Caco-2 (cell line): ENCODE results near the gene ANK3. TPM values are rescaled to one million over a fixed set of nuclear protein-coding genes. Genes with fewer than 3 reads are reported as not detected.

Experiments used
- BruUV-seq: library from RNA; stranded (reverse); fragments of 400-500 nt; replicated peaks from 2 replicates; lab custom pipeline; 2021; lab: Mats Ljungman, UMichigan
- CTCF ChIA-PET: fragments of 300-600 bp; sonication (Branson Sonifier 250); formaldehyde crosslinking; loops from one replicate; lab custom pipeline; 2022; ENCODE audit warnings: antibody characterized with exemption; lab: Charles Lee
- POLR2A ChIA-PET: fragments of 300-600 bp; sonication (Branson Sonifier 250); formaldehyde crosslinking; loops from one replicate; lab custom pipeline; 2022; ENCODE audit warnings: antibody characterized with exemption; lab: Charles Lee
- DNase-seq, 2 experiments: peaks; one replicate each; pipeline versions ENCODE4 v3.0.0 to v3.0.0-alpha.2; 2020 to 2022
- H3K27me3 ChIP-seq: replicated peaks from 2 replicates; pipeline ENCODE4 v1.6.0; 2011; ENCODE audit warnings: low read length; ENCODE audit not compliant: control insufficient read depth, insufficient read depth
- H3K36me3 ChIP-seq: 2 replicates; pipeline ENCODE4 v1.5.1; 2011; ENCODE audit warnings: low read length; ENCODE audit not compliant: control insufficient read depth, insufficient read depth
- H3K4me1 ChIP-seq: fragments of 250-450 bp; sonication (Bioruptor Pico); 2 replicates; pipeline ENCODE4 v1.5.1; 2020; ENCODE audit warnings: mild to moderate bottlenecking
- H3K4me3 ChIP-seq: 2 replicates; pipeline ENCODE4 v1.5.1; 2011; ENCODE audit warnings: low read depth, mild to moderate bottlenecking, control low read depth, low read length
- H3K9me3 ChIP-seq: fragments of 250-450 bp; sonication (Bioruptor Pico); 2 replicates; pipeline ENCODE4 v1.5.1; 2020; ENCODE audit warnings: mild to moderate bottlenecking, moderate library complexity
- H3K27ac Mint-ChIP-seq: one replicate; pipeline ENCODE4 v1.8.0; 2022; ENCODE audit warnings: mixed read lengths; ENCODE audit not compliant: unreplicated experiment
- H3K27me3 Mint-ChIP-seq: one replicate; pipeline ENCODE4 v1.8.0; 2022; ENCODE audit warnings: mixed read lengths; ENCODE audit not compliant: insufficient read depth, unreplicated experiment
- H3K36me3 Mint-ChIP-seq: one replicate; pipeline ENCODE4 v1.8.0; 2022; ENCODE audit warnings: mild to moderate bottlenecking, mixed read lengths; ENCODE audit not compliant: insufficient read depth, unreplicated experiment
- H3K4me1 Mint-ChIP-seq: one replicate; pipeline ENCODE4 v1.8.0; 2022; ENCODE audit warnings: low read depth, mixed read lengths; ENCODE audit not compliant: unreplicated experiment
- H3K4me3 Mint-ChIP-seq: one replicate; pipeline ENCODE4 v1.8.0; 2022; ENCODE audit warnings: mild to moderate bottlenecking, moderate library complexity, mixed read lengths; ENCODE audit not compliant: unreplicated experiment
- H3K9me3 Mint-ChIP-seq: one replicate; pipeline ENCODE4 v1.8.0; 2022; ENCODE audit warnings: mixed read lengths; ENCODE audit not compliant: unreplicated experiment
- CTCF ChIP-seq, 2 experiments: fragments of 200-600 bp in 1 of 2; IDR thresholded peaks; 1 replicate in 1 of 2; 2 replicates in 1 of 2; pipeline versions ENCODE4 v1.5.1 to v1.8.0; 2011 to 2022; ENCODE audit warnings: antibody characterized with exemption in 1 of 2, control low read depth in 1 of 2, inconsistent platforms in 1 of 2, low read depth in 1 of 2, low read length in 1 of 2, mild to moderate bottlenecking in 1 of 2, moderate library complexity in 1 of 2; ENCODE audit not compliant: insufficient read depth in 1 of 2, severe bottlenecking in 1 of 2, unreplicated experiment in 1 of 2
- intact Hi-C: fragments of 100-400 bp; cut with micrococcal nuclease; formaldehyde crosslinking; loops from one replicate; pipeline ENCODE4 v1.10.0; 2022; ENCODE audit not compliant: unreplicated experiment
- total RNA-seq: library from RNA; stranded (reverse); gene quantifications from 2 replicates; pipeline ENCODE4 v1.2.3, GENCODE V29; 2022

The ANK3 gene
- total RNA-seq, 1 experiment from 2014 or later, result 46.7 TPM

DNA sequence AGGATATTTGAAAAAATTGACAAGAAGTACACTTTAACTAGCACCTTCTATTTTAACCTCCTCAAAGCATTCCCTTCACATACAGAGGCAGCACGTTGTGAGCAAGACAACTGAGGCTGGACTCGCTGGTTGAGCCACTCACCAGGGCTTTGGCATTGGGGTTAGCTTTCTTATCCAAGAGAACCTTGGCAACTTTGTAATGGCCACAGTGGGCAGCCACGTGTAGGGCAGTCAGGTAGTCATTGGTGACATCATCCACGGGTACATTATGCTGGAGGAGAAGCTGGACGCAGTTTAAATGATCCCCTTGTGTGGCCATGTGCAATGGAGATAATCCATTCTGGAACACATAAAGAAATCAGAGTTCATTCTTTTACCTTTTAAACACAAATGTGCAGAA is 181.8 kb downstream of the ANK3 start:
- CTCF ChIA-PET, result interaction anchor here (0.8 to 4.1 kb wide), 4 partner anchors 70 to 154 kb away, joined by 3 to 24 read pairs (median 8); no protein-coding TSS in a partner anchor
- no peak for TF ChIP-seq CTCF (IDR thresholded peaks at IDR 0.05; ENCODE audit: insufficient read depth in 1 of 2, low read depth in 1 of 2, low read length in 1 of 2, severe bottlenecking in 1 of 2, unreplicated experiment in 1 of 2)
- H3K36me3 Mint-ChIP-seq, result no peaks in the 10 kb centered on the region
- no peaks in the 10 kb centered on the region for H3K9me3 Mint-ChIP-seq
- DNase-seq, result no peak
- no peaks in the 10 kb centered on the region for H3K27me3 ChIP-seq
- no peak overlapping the region for H3K27ac Mint-ChIP-seq
- H3K9me3 ChIP-seq, result no peaks in the 10 kb centered on the region
- intact Hi-C loops, result loop anchor here (1.0 kb wide), 4 partner anchors 94 to 226 kb away; no protein-coding TSS in a partner anchor
- no TSS peak for BruUV-seq
- H3K4me3 ChIP-seq, result no peak overlapping the region
- H3K4me3 Mint-ChIP-seq, result no peak overlapping the region
- POLR2A ChIA-PET, result no interaction called here
- H3K4me1 ChIP-seq, result peaks cover 10% of the 10 kb centered on the region; the same call in 1 of the 2 replicates
- no peaks in the 10 kb centered on the region for H3K36me3 ChIP-seq
- no peaks in the 10 kb centered on the region for H3K27me3 Mint-ChIP-seq
- H3K4me1 Mint-ChIP-seq, result peaks cover 24% of the 10 kb centered on the region

- Histone ChIP-seq H3K4me1 (peaks cover 5% of the 10 kb centered on the region; the same call in 1 of the 2 replicates), H3K4me3 (no peak overlapping the region), H3K27me3 (no peaks in the 10 kb centered on the region), H3K36me3 (no peaks in the 10 kb centered on the region), H3K9me3 (no peaks in the 10 kb centered on the region)
- no peaks in the 10 kb centered on the region for H3K9me3 Mint-ChIP-seq
- ChIA-PET POLR2A (no interaction called here), CTCF (interaction anchor here (3.0 to 4.1 kb wide), 2 partner anchors 92 to 107 kb away, joined by 12 to 24 read pairs; no protein-coding TSS in a partner anchor)
- no peak for DNase-seq
- H3K36me3 Mint-ChIP-seq, result no peaks in the 10 kb centered on the region
- H3K27me3 Mint-ChIP-seq, result no peaks in the 10 kb centered on the region
- peaks cover 16% of the 10 kb centered on the region for H3K4me1 Mint-ChIP-seq
- BruUV-seq, result no TSS peak
- no peak for TF ChIP-seq CTCF (IDR thresholded peaks at IDR 0.05; ENCODE audit: insufficient read depth in 1 of 2, low read depth in 1 of 2, low read length in 1 of 2, severe bottlenecking in 1 of 2, unreplicated experiment in 1 of 2)
- H3K4me3 Mint-ChIP-seq, result no peak overlapping the region
- H3K27ac Mint-ChIP-seq, result no peak overlapping the region
- intact Hi-C loops, result no loop called here
Measured at GRCh38 chr10:60206735-60207134, 182.9 kb downstream of the ANK3 start.

DNA sequence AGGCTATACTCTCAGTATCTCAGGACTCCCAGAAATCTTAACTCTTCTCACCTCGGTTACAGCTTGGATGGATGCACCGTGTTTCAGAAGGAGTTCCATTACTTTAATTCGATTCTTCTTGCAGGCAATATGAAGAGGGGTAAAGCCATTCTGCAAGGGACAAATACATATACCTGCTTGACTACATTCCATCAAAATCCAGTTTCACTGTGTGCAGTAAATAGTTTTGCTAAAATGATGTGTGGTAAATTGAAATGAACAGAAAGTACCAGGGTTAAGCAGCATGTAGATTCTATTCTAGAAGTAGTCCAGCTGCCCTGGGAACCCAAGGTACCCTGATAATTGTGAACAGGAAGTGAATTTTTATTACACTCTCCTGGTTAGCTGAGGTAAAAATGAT is 183.9 kb downstream of the ANK3 start:
- DNase-seq, result no peak
- Histone ChIP-seq H3K4me1 (peaks cover 5% of the 10 kb centered on the region; the same call in 1 of the 2 replicates), H3K4me3 (no peak overlapping the region), H3K27me3 (no peaks in the 10 kb centered on the region), H3K36me3 (no peaks in the 10 kb centered on the region), H3K9me3 (no peaks in the 10 kb centered on the region)
- peaks cover 14% of the 10 kb centered on the region for H3K4me1 Mint-ChIP-seq
- H3K27me3 Mint-ChIP-seq, result no peaks in the 10 kb centered on the region
- H3K4me3 Mint-ChIP-seq, result no peak overlapping the region
- H3K27ac Mint-ChIP-seq, result no peak overlapping the region
- ChIA-PET POLR2A (no interaction called here), CTCF (interaction anchor here (3.0 kb wide), 1 partner anchor 91 kb away, joined by 12 read pairs; no protein-coding TSS in a partner anchor)
- intact Hi-C loops, result no loop called here
- H3K9me3 Mint-ChIP-seq, result no peaks in the 10 kb centered on the region
- TF ChIP-seq CTCF (IDR thresholded peaks at IDR 0.05; ENCODE audit: insufficient read depth in 1 of 2, low read depth in 1 of 2, low read length in 1 of 2, severe bottlenecking in 1 of 2, unreplicated experiment in 1 of 2), result no peak
- H3K36me3 Mint-ChIP-seq, result no peaks in the 10 kb centered on the region
- no TSS peak for BruUV-seq
